ENCODE measurements around the gene GPR156.

- no peak for TF ChIP-seq CTCF (IDR thresholded peaks at IDR 0.05)
- no peak for TF ChIP-seq POLR2AphosphoS5 (IDR thresholded peaks at IDR 0.05)
- no peak for TF ChIP-seq POLR2A (IDR thresholded peaks at IDR 0.05)
Measured at GRCh38 chr3:120332646-120333045, 47.6 kb upstream of the GPR156 start.
